ENCODE measurements around the gene PDZD8. TPM values are rescaled to one million over a fixed set of nuclear protein-coding genes. Genes with fewer than 3 reads are reported as not detected.

PDZD8 gene
- polyA plus RNA-seq, 2 of the 4 experiments (the other 2 are of a cell fraction), result 27.4 to 76.7 TPM

DNA sequence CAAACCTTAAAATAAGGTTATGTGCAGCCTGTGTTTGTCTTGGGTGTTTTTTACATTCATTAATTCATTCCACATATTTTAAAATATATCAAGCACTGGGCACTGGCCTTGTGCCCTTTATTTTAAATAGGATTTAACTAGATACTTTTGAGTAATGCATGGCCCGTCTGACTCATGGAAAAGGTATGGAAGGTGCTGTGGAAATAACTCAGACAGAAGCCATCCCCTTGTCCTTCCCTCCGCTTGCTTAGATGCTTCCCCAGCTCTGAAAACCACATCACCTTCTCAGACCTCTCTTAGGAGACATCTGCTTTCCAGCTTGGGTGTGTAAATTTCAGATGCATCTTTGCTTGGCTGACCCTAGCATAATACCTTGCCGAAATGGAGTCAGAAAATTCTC lies 103.8 kb downstream of the PDZD8 start:
- FAIRE-seq (no peak), ATAC-seq (peak; percentile 26 to 33; a peak in 3 of 6 replicates), DNase-seq (ENCODE audit: low read depth in 1 of 2, low spot score in 1 of 2) (no peak)
- H3K4me3 ChIP-seq, result no peak overlapping the region
- 0 out of 3 replicates have a peak overlapping the region, but pooled peaks have one; percentile 17 for H3K4me2 ChIP-seq
- no peaks in the 10 kb centered on the region for H3K9me3 ChIP-seq
- peaks cover 10% of the 10 kb centered on the region for H3K4me1 ChIP-seq
- WGBS (ENCODE audit: missing lambda C conversion rate), result 75% methylated on average over 3 of the region's 3 CpGs
- no peak for TF ChIP-seq FOSL2 (IDR thresholded peaks at IDR 0.05)
- peak; percentile 23; the same call in 1 of the 2 replicates for TF ChIP-seq FOSL2 (CRISPR knock-in tag; IDR thresholded peaks at IDR 0.05)
- no peak for TF ChIP-seq CBX2 (IDR thresholded peaks at IDR 0.05; ENCODE audit: borderline replicate concordance, low read depth)
- TF ChIP-seq MAX (IDR thresholded peaks at IDR 0.05), result no peak
- TF ChIP-seq RAD21 (conservative IDR thresholded peaks at IDR 0.05 in 1 of 2, IDR thresholded peaks at IDR 0.05 in 1 of 2), result no peak
- TF ChIP-seq EHF (CRISPR knock-in tag; IDR thresholded peaks at IDR 0.05), result no peak
- TF ChIP-seq FOXS1 (CRISPR knock-in tag; IDR thresholded peaks at IDR 0.05), result no peak
- no peak overlapping the region for H3K27ac ChIP-seq
- CTCF ChIA-PET, result no interaction called here
- POLR2A ChIA-PET, result no interaction called here

DNA sequence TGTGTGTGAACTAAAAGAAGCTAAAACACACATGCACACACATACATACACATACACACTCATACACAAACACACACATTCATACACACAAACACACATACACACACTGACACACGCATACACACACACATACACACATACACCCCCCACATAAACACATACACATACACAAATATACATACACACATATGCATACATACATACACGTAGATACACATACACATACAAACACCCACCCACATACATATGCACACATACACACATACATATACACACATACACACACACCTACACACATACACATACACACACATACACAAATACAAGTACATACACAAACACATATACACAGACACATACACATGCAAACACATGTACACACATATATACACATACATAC lies 106.3 kb downstream of the PDZD8 start:
- Histone ChIP-seq H3K4me1 (peaks cover 10% of the 10 kb centered on the region), H3K4me3 (no peak overlapping the region), H3K9me3 (no peaks in the 10 kb centered on the region), H3K4me2 (no peak overlapping the region), H3K27ac (no peak overlapping the region)
- CTCF ChIA-PET, result no interaction called here
- POLR2A ChIA-PET, result no interaction called here
- WGBS (ENCODE audit: missing lambda C conversion rate), result 94% methylated on average over 2 of the region's 2 CpGs
- ATAC-seq (no peak), DNase-seq (ENCODE audit: low read depth in 1 of 2, low spot score in 1 of 2) (no peak), FAIRE-seq (no peak)
- TF ChIP-seq RNF2 (IDR thresholded peaks at IDR 0.05; ENCODE audit: borderline replicate concordance, low read depth) (no peak), NFE2L2 (conservative IDR thresholded peaks at IDR 0.05; ENCODE audit: low read length) (no peak)
- TF ChIP-seq, protein P1, sequence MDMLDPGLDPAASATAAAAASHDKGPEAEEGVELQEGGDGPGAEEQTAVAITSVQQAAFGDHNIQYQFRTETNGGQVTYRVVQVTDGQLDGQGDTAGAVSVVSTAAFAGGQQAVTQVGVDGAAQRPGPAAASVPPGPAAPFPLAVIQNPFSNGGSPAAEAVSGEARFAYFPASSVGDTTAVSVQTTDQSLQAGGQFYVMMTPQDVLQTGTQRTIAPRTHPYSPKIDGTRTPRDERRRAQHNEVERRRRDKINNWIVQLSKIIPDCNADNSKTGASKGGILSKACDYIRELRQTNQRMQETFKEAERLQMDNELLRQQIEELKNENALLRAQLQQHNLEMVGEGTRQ (IDR thresholded peaks at IDR 0.05), result no peak

DNA sequence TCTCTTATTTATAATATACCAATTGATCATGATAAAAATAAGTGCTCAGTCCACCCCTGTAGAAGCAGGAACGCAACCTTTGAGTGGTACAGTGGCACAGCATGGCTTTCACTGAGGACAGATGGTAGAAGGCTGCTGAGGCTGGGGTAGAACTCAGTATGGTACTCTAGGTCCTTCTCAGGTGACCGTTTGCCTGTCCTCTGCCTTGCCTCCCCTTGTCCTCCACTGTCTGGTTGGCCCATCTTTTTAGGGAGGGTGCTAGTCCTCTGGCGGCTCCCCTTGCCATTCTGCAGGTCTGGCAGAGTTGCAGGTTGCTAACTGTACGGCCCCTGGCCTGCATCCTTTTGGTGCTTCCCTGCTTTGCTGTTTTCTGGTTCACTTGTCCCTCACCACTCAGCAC lies 107.0 kb downstream of the PDZD8 start:
- CTCF ChIA-PET, result no interaction called here
- no peaks in the 10 kb centered on the region for H3K9me3 ChIP-seq
- no peak for FAIRE-seq

DNA sequence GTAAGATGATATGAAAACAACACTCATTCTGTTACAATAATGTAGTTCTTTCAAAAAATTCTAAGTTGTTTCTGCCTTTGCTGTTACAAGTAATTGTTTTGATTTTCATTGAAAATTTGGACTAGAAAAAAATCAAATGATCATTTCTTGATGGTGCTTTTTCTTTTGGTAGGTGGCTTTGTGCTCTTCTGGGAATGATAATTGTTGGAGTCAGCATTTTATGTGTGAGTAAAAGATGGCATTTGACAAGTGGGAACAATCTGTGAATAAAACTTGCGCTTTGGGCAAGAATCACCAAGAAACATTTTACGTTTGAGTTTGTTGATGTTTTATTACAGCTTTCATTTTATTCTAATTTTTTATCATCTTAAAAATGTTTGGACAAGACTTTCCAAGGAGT lies 108.4 kb downstream of the PDZD8 start:
- peaks cover 6% of the 10 kb centered on the region for H3K4me1 ChIP-seq
- FAIRE-seq (no peak), DNase-seq (ENCODE audit: low read depth in 1 of 2, low spot score in 1 of 2) (no peak), ATAC-seq (no peak)
- H3K27ac ChIP-seq, result no peak overlapping the region
- no peak overlapping the region for H3K4me2 ChIP-seq
- H3K4me3 ChIP-seq, result no peak overlapping the region
- TF ChIP-seq, protein P2, sequence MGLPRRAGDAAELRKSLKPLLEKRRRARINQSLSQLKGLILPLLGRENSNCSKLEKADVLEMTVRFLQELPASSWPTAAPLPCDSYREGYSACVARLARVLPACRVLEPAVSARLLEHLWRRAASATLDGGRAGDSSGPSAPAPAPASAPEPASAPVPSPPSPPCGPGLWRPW (IDR thresholded peaks at IDR 0.05), result no peak
- TF ChIP-seq SMC3 (IDR thresholded peaks at IDR 0.05) (no peak), MAFK (IDR thresholded peaks at IDR 0.05; ENCODE audit: partially characterized antibody) (peak; percentile 77), BHLHE40 (IDR thresholded peaks at IDR 0.05; ENCODE audit: low read depth, low read length) (no peak), CBX8 (IDR thresholded peaks at IDR 0.05) (no peak)
- POLR2A ChIA-PET, result no interaction called here
- WGBS (ENCODE audit: missing lambda C conversion rate), result 73% methylated on average over 2 of the region's 2 CpGs
- CTCF ChIA-PET, result interaction anchor here (1.8 kb wide), 1 partner anchor 50 kb away, joined by 12 read pairs; no protein-coding TSS in a partner anchor
- H3K9me3 ChIP-seq, result no peaks in the 10 kb centered on the region

More for the DNA sequence above, 107.0 kb downstream of the PDZD8 start:
- H3K4me3 ChIP-seq, result no peak overlapping the region
- WGBS (ENCODE audit: missing lambda C conversion rate), result 77% methylated on average over 4 of the region's 4 CpGs
- H3K4me2 ChIP-seq, result no peak overlapping the region
- DNase-seq (ENCODE audit: low read depth in 1 of 2, low spot score in 1 of 2) (no peak), ATAC-seq (no peak)
- TF ChIP-seq HOXB13 (CRISPR knock-in tag; IDR thresholded peaks at IDR 0.05; ENCODE audit: low read depth) (no peak), CBX2 (IDR thresholded peaks at IDR 0.05; ENCODE audit: borderline replicate concordance, low read depth) (no peak), ZNF302 (CRISPR knock-in tag; IDR thresholded peaks at IDR 0.05) (no peak), ESRRA (IDR thresholded peaks at IDR 0.05; ENCODE audit: borderline replicate concordance, low read length) (no peak), RARB (CRISPR knock-in tag; IDR thresholded peaks at IDR 0.05) (no peak), HMGXB4 (CRISPR knock-in tag; IDR thresholded peaks at IDR 0.05; ENCODE audit: borderline replicate concordance) (no peak)
- H3K4me1 ChIP-seq, result peaks cover 10% of the 10 kb centered on the region
- no peak overlapping the region for H3K27ac ChIP-seq
- POLR2A ChIA-PET, result no interaction called here

Data from A549 (cell line).